GM15510 (cell line): ENCODE results near the gene LPAR3.

Experiments used
- POLR2A ChIP-seq: IDR thresholded peaks from 3 replicates; pipeline ENCODE4 v1.6.1; 2011; ENCODE audit warnings: borderline replicate concordance; ENCODE audit not compliant: insufficient read length; ENCODE audit errors: extremely low read depth

LPAR3 gene

DNA sequence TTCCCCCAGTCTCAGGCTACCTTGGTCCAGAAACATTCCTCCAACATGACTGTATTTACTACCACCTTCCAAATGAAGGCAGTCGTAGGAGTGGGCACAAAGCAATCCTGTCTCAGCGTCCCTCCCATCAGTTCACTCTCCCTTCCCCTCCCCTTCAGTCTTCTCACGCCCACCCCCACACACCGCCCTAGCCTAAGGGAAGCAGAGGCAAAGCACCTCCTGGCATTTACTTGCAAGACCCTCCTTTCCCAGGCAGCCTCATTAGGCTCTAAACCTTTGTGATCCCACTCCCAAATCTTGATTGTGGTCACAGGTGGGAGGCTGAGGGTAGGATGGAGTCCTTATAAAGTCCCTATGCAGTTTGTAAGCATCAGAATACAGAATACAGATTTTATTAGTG, 23.9 kb upstream of the LPAR3 start:
- TF ChIP-seq POLR2A: no peak

DNA sequence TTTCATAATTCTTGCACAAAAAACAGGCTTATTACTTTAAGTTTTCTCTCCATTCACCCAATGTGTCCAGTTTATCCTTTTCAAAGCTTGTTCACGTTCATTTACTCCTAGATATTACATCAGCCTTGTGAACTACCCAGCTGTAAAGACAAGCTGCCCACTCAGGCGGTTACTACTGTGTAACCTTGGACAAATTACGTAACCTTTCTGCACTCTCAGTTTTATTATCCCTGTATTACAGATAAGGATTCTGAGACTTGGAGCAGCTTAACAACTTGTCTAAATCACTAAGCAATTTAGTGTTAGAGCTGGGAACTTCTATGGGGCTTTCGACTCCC, 20.5 kb upstream of the LPAR3 start:
- no peak for TF ChIP-seq POLR2A

DNA sequence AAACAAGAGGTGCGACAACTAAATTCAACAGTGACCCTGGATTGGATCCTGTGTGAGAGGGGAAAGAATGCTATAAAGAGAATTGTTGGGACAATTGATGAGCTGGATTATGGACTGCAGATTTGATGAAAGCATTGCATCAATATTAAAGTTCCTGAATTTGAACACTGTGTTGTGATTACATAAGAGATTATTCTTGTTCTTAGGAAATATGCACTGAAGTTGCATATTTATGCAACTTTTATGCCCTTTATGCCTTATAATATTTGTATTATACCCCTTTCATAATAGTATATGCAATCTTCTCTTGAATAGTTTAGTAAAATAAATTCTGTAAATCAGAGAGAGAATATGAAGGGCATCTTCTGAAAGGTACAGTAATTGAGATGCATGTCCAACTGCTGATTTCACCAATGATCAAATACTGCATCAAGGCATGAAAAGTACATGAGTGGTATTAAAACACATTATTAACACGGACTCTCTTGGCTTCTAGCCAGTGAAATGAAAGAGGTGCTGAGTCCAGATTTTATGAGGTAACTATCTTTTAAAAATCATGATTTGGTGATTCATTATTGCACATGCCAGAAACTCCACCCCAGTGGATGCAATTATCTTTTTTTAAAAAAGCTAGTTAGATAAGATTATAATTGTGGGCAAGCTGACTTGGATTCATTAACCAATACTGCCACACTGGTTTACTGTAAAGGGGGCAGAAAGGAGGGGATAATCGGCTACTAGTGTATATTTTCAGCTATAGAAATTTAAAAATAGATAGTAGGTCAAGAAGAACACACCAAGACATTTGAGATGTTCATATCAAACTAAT, 19.9 kb upstream of the LPAR3 start:
- TF ChIP-seq POLR2A: no peak

DNA sequence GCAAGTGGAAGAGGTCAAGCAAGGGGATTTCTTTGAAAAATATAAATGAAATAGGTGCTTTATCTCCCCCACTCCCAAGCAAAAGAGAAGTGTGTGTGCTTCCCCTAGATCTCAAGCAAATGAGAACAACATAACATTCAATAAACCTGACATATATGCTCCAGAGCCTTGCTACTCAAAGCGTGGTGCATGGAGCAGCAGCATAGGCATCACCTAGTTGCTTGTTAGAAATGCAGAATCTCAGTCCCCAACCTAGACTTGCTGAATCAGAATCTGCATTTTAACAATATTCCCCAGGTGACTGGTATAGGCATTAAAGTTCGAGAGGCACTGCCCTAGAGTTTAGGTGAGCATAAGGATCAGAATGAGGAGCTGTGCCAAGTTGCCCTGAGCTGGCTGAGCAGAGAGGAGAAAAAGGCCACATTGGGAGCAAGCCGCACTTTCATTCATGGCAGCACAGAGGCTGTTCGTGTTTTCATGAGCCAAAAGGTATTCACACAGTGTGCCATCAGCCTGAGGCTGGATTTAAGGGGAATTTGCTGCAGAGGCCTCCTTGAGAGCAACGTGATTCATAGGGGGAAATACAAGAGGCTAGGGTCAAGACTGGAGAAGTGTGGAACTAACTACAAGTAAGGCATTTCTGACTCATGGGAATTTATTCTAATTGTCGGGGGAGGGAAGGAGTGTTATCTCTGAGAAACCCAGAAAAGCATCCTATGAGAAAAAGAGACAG, 14.3 kb upstream of the LPAR3 start:
- TF ChIP-seq POLR2A: no peak

DNA sequence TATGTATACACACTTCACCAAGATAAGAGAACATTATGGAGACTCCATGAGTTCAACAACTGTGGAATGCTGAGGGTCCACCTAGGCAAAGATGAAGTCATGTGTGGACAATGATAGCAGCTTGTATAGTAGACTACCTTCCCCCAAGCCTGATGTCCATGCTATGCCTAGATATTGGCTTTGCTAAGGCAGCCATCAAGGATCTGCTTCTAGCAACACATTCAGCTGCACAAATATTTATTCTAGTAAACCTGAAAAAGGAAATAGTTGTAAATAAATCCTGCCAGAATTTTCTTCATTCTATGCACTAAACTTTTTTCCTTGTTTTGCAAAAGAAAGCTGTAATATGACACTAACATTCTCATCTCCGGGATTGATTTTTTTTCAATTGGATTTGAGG, 7.0 kb upstream of the LPAR3 start:
- TF ChIP-seq POLR2A: no peak

DNA sequence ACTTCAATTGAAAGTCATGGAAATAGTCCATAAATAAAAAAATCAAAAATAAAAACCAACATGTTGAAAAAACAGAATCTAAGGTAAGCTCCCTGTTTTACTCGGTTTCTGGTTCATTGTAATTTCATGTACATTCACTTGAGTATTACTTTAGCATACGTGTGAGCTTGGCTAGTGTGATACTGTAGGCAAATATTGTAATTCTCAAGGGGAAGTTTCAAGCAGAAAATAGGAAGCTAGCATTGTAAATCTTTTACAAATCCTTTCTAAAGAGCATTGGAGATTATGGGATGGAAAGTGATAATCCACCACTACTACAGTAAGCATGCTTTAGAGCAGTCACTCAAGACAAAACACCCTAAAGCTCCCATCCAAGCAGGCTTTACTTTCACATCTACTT, 3.3 kb upstream of the LPAR3 start:
- TF ChIP-seq POLR2A: no peak

DNA sequence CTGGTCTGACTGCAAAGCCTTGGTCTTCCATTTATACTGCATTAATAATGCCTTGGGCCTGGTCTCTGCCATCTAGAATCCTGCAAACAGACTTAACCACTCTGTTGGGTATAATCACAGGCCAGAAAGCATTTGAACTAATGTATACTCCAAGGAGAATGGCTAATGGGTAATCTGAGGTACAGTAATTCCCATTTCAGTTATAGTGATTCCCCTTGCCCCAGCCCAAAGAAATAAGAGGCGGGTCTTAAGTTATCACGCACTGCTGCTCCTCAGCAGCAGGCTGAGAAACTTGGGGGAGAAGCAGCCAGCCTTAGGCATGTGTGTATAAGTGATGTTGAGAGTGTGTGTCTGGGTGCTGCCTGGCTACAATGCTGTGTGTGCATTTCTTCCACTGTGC, 2.4 kb downstream of the LPAR3 start:
- TF ChIP-seq POLR2A: no peak

DNA sequence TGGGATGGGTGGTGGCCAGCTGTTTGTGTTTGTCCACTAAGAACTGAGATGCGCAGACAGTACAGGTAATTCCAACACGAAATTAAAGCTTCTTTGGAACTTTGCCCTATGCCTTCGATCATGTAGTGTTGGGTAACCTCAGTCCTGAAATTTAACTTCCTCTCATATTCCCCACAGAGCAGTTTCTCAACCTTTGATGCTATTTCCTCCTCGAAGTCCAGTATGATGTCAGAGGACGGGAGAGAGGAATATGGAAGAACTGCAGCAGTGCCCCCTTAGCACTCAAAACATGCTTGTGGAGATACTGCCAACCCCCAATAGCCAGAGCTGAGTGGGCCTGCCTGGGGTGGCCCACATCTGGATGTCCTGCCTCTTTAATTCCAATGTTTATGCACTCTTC, 3.6 kb downstream of the LPAR3 start:
- no peak for TF ChIP-seq POLR2A

DNA sequence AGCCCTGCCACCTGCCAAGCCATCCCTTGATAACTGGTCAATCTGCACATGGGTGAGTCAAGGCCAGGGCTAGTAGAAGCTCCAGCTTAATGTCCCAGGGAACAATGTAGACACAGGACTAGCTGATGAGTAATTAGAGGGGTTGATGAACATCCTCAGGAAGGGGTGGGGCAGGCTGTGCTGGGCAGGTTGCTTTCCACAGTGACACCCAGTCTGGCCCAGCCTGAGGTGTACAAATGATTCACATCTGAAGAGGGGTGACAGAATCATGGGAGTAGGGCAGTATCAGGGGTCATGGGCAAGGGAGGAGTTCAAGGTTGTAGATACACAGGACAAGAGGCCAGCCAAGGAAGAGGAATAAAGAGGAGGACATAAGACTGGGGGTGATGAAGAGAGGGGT, 4.3 kb downstream of the LPAR3 start:
- TF ChIP-seq POLR2A: no peak

DNA sequence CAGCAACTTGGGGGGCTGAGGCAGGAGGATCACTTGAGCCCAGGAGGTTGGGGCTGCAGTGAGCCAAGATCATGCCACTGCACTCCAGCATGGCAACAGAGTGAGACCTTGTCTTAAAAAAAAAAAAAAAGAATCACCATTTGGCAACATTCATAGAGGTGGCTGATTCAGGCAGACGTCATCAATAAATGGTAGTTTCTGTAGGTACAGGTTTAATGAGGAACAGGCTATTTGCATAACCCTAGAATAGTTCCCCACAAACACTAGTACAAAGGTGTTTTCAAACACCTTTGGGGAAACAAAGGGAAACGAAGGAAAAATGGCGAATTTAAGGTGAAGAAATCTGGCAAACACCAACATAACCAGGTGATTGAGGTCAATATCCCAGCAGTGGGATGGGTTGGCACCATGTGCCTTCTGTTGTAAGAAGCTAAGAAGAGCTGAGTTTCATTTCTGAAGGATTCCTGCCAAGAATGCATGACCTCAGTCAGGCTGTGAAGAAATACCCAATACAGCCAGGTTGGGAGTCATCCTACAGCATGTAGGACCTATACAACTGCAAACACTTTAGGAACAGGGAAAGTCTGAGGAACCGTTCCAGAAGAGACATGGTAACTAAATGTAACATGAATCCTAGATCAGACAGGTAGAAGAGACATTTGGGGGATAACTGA, 5.6 kb downstream of the LPAR3 start:
- no peak for TF ChIP-seq POLR2A

DNA sequence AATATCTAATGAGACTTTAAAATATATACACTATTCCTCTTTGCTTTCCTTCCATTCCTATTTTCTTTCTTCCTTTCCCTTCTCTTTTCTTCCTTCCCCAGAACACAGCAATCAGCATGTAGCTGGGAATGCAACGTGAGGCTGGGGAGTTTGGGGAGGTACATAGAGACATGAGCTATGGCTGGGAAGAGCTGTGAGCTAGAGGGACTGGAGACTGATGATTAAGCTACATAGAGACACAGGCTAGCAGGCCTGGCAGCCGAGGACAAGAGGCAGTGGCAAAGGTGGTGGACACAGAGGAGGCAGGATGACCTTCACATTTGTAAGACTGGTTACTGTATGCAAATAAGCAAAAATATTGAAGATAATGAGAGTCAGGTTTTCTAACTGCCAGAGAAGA, 7.5 kb downstream of the LPAR3 start:
- no peak for TF ChIP-seq POLR2A

DNA sequence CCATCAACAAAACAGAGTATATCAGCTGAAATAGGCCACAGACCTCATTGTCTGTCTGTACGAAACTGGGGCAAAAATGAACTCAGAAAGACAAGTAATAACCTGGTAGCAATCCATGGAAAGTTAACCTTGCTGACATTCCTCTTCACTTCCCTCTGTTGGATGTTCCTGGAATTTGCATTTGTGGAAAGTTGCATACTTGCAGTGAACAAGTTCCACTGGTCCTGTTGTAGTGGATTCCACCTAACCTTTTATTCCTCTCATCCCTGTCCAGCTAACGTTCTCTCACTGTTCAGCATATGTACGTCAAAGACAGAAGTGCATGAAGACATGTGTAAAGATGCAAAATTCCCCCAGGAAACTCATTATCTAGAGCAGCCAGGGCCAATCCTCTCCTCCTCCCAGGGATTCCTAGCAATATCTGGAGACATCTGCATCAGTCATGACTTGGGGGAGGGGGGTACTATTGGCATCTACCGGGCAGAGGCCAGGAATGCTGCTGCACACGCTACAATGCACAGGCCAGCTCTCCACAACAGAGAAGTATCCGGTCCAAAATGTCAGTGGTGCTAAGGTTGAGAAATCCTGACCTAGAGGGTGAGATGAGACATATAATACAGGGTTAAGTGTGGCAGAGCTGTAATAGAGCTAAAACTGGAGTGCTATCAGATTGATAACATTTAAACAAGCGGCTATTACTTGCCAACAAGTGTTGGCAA, 8.2 kb downstream of the LPAR3 start:
- no peak for TF ChIP-seq POLR2A

DNA sequence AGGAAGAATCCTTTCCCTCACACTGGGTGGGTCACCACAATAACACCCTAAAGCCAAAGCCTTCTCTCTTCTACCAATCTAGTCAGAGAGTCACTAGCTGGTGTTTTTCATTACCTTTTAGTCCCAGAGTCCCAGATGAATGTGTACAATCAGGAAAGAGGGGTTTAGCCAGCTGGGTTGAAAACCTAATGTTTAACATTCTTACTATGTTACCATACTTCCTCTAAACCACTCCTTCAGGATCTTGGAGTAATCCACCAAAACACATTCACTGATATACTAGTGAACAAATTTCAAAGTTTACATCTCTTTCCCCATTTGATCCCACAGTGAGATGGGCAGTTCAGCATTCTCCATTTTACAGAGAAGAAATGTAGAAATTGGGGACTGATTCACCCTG, 9.7 kb downstream of the LPAR3 start:
- TF ChIP-seq POLR2A: no peak

DNA sequence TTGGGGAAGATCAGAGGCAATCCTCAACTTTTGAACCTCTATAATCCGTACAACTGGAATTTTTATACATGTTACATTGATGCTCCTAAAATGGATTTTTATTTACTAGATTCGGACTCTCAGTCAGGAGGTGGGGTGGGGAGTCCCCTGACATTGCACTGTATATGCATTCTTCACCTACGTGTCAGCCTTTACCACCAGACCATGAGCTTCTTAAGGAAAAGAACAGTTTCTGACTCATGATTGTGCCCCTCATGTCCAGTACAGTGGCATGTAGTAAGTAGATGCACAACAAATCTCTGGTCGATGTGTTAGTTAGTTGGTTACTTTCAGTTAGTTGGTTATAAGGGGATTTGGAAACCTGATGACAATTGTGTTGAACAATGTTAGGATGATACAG, 15.4 kb downstream of the LPAR3 start:
- no peak for TF ChIP-seq POLR2A

DNA sequence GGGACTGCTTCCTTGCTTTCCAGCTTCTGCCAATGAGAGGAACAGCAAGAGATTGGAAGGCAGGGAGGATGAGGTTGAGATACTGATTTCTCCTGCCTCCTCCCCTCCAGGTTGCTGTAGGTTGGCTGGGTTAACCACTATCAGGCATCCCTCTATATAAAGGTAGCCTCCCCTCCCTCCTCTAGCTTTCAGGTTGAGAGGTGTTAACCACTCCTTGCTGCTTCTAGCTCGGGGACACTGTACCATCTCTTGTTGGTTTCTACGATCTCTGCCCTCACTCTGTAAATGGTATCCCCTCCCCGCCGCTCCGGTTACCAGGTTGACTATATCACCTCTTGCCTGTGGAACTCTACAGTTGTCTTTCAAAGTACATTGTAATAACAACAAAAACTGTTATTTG, 16.7 kb downstream of the LPAR3 start:
- no peak for TF ChIP-seq POLR2A
